ENCODE measurements around the gene RNF17.
"Not testable (repeated sequence)": the region's sequence is repeated elsewhere in the genome, so short reads cannot be mapped to it uniquely, and the experiment has no call there.

The RNF17 gene, protein sequence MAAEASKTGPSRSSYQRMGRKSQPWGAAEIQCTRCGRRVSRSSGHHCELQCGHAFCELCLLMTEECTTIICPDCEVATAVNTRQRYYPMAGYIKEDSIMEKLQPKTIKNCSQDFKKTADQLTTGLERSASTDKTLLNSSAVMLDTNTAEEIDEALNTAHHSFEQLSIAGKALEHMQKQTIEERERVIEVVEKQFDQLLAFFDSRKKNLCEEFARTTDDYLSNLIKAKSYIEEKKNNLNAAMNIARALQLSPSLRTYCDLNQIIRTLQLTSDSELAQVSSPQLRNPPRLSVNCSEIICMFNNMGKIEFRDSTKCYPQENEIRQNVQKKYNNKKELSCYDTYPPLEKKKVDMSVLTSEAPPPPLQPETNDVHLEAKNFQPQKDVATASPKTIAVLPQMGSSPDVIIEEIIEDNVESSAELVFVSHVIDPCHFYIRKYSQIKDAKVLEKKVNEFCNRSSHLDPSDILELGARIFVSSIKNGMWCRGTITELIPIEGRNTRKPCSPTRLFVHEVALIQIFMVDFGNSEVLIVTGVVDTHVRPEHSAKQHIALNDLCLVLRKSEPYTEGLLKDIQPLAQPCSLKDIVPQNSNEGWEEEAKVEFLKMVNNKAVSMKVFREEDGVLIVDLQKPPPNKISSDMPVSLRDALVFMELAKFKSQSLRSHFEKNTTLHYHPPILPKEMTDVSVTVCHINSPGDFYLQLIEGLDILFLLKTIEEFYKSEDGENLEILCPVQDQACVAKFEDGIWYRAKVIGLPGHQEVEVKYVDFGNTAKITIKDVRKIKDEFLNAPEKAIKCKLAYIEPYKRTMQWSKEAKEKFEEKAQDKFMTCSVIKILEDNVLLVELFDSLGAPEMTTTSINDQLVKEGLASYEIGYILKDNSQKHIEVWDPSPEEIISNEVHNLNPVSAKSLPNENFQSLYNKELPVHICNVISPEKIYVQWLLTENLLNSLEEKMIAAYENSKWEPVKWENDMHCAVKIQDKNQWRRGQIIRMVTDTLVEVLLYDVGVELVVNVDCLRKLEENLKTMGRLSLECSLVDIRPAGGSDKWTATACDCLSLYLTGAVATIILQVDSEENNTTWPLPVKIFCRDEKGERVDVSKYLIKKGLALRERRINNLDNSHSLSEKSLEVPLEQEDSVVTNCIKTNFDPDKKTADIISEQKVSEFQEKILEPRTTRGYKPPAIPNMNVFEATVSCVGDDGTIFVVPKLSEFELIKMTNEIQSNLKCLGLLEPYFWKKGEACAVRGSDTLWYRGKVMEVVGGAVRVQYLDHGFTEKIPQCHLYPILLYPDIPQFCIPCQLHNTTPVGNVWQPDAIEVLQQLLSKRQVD (N-terminal part only)

DNA sequence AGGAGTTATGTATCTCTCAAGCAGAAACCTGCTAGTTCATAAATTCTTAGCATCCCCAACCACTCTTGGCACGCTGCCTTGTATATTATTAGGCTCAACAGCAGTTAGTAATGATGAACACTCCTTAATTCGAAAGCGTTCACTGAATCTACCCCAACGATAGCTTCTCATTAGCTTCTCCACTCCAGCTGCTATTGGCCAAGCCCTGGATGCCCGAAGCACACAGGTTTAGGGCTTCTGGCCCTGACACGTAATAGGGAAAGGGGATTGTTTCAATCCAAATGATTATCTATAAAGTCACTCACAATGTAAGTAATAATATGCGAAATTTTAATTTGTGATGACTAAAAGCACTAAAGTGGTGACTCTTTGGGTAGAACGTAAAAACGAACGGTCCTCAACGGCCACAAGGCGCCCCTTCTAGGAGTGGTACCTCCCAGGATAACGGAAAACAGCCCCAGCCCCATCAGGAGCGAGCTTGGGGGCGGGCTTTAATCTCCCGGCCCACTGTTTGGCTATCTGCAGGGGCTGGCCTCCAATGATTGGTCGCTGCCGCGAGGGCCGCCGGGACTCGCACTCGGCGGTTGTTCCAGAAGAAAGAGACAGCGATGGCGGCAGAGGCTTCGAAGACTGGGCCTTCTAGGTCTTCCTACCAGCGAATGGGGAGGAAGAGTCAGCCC is at the start of gene RNF17:
Gene RNF17 (plus strand): TSS at position 574 of the 680 bp plus-strand sequence. CDS start 35 bp downstream, at position 609.
- no peak for DNase-seq (ENCODE audit: low spot score)

DNA sequence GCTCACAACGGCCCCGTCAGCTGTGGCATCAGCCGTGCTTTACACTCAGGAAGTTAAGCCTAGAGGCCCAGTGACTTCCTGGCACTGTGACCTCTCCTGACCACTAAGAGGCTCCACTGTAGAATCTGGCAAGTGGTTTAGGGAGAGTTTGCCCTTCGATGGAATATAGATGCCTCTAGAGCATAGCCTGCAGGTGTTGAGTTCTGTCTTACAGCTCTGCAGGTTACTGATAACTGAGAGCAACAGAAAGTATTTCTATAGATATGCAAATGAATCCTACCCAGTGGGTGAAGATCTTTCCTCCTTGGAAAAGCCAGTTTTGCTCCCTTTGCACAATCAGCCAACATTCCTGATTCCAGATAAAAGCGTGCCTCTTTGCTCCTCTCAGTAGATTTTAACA is 48.0 kb upstream of the RNF17 start:
- DNase-seq (ENCODE audit: low spot score): peak; percentile 58

DNA sequence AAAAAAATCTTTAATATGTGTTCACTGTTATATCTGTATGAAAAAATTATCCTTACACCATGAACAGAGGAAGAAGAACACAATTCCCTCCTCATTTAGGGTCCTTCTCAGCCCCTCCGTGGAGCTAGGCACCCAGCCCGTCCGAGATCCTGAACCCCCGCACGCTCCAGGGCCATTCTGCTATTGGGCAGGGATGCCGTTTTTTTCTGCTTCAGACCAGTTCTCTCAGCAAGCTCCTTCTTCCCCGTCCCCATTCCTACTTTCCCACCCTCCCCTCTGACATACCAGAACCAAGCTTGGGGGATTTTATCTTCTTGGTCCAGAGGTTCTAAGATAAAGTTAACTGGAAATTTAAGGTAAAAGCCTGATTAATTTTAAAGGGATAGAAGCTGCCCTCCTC is 47.5 kb upstream of the RNF17 start:
- DNase-seq (ENCODE audit: low spot score): peak; percentile 46

DNA sequence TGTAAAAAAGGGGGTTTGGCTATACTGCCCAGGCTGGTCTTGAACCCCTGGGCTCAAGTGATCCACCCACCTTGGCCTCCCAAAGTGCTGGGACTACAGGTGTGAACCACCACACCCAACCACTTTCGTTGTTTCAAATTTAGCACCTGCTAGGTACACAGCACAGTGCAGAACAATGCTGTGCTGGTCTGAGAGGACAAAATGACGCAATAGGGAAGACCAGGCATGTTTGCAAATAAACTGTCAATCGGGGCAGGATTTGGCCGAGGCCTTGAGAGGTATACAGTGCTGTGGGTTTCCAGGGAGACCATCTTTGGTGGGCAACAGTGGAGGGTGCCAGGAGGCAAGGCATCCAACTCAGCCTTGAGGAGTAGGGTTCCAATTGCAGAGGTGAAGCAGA is 46.8 kb upstream of the RNF17 start:
- DNase-seq (ENCODE audit: low spot score): no peak

DNA sequence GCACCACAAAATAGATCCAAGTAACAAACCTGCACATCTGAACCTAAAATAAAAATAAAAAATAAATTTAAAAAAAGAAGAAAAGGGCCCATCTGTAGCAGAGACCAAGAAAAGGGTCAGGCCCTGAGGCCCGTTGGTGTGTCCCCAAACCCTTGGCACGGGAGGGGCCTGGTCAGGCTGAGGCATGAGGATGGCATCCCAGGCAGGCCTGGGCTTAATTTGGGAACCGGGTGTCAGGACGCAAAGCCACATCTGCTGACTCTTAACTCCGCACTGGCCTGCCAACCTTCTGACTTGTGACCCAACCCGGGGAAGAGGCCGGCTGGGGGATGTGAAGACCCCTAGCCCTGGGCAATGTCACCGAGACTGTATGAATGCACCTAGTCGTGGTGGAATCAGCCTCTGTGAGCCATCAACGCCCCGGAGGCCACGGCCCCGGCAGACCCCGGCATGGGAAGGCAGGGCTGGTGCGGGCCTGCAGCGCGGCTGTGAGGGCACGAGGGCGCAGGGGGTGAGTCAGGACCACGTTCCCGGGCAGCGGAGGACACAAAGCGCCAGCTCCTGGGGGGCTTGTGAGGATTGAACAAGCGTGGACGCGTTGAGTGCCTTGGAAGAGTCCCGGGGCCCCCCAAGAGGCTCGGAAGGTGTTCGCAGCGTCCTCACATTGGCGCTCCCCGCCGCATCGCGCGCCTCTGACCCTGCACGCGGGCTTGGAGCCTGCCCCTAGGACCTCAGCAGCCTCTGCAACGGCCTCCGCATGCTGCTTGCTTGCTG is 45.6 kb upstream of the RNF17 start:
- no peak for DNase-seq (ENCODE audit: low spot score)

DNA sequence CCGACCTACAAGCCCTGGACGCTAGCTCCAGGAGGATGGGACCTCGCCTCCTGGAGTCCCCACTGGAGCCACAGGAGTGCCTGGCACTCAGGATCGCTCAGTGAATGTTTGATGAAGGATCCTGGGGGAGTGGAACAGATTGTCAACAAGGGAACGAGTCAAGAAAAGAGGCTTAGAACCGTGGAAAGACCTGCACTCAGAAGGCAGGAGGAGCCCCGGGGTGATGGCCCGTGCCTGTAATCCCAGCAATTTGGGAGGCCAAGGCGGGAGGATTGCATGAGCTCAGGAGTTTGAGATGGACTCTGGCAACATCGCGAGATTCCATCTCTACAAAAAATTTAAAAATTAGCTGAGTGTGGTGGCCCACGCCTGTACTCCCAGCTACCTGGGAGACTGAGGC is 44.8 kb upstream of the RNF17 start:
- no peak for DNase-seq (ENCODE audit: low spot score)

DNA sequence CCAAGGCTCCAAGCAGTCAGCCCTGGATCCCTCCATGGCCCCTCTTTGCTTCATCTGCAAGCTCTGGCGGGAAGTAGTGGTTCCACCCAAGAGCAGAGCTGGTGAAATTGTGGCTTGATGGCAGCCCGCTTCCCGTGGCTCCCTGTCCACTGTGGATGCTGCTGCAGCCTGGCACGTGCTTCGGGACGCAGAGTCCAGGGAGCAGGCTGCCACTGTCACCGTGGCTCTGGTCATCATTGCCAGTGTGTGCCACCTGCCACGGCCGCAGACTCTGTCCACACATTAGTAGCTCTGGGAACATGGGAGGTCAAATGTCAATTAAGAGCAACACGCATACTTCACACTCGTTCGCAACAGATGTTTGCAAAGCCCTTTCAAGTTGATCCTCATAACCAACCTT is 40.8 kb upstream of the RNF17 start:
- no peak for DNase-seq (ENCODE audit: low spot score)

DNA sequence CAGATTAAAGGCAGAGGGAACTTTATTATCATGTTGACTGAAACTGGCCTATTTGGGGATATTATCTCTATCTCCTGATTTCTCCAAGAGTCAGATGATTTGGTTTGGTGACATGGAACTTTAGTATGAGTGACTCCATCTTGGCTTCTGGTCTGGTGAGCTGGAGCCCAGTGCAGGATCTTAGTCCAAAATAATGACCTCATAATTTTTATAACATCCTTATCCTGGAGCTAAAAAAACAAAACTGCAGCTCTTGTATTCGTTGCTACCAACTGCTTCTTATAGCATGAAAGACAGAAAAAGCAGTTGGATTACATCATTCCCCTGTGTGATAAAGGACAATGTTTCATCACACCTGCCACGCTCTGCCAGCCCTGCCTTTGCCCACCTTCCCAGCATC is 39.3 kb upstream of the RNF17 start:
- DNase-seq (ENCODE audit: low spot score): no peak

DNA sequence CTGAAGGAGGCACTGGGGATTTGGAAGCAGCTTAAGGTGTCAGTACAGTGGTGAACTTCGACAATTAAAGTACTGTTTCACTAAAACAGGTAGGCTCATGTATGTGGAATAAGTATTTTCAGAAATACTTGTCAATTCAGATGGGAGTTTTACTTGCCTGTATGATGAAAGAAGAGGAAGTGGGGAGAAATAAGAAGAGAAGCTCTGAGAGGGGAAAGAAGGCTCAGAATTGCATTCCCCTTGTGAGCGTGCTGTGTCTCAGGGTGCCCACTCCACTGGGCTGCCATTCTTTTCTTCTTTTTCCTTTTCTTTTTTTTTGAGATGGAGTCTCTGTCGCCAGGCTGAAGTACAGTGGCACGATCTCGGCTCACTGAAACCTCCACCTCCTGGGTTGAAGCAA is 38.6 kb upstream of the RNF17 start:
- DNase-seq (ENCODE audit: low spot score): no peak

DNA sequence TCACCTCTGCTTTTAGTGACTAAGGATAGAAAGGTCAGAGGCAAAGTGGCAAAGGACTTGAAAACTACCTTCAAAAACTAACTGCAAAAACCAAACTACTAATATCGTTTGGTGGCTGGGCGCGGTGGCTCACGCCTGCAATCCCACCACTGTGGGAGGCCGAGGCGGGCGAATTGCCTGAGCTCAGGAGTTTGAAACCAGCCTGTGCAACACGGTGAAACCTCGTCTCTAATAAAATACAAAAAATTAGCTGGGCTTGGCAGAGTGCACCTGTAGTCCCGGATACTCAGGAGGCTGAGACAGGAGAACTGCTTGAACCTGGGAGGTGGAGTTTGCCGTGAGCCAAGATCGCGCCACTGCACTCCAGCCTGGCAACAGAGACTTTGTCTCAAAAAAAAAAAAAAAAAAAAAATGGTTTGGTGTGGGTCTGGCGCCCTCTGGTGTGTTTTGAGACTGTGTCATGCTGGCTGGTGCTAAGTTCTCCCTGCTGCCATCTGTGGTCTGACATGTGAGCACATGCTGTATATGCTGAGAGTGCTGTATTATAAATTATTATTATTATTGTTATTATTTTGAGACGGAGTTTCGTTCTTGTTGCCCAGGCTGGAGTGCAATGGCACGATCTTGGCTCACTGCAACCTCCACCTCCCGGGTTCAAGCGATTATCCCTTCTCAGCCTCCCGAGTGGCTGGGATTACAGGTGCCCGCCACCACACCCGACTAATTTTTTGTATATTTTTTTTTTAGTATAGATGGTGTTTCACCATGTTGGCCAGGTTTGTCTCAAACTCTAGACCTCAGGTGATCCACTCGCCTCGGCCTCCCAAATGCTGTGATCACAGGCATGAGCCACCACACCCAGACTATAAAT is 36.0 kb upstream of the RNF17 start:
- DNase-seq (ENCODE audit: low spot score): peak; percentile 86

DNA sequence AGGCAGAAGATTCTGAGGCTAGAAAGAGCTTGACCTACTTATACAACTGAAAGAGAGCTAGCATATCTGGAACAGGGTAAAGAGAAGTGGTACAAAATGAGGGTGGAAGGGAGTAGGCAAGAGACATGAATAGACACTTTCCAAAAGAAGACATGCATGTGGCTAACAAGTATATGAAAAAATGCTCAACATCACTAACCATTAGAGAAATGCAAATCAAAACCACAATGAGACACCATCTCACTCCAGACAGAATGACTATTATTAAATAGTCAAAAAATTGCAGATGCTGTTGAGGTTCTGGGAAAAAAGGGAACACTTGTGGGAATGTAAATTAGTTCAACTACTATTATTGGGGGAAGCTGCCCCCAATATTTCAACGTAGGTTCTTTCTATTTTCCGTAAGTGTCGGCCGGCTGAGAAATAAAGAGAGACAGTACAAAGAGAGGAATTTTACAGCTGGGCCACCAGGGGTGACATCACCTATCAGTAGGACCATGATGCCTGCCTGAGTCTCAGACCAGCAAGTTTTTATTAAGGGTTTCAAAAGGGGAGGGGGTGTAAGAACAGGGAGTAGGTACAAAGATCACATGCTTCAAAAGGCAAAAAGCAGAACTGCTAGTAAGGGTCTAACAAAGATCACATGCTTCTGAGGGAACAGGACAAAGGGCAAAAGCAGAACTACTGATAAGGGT is 32.9 kb upstream of the RNF17 start:
- not testable (repeated sequence) for DNase-seq (ENCODE audit: low spot score)

DNA sequence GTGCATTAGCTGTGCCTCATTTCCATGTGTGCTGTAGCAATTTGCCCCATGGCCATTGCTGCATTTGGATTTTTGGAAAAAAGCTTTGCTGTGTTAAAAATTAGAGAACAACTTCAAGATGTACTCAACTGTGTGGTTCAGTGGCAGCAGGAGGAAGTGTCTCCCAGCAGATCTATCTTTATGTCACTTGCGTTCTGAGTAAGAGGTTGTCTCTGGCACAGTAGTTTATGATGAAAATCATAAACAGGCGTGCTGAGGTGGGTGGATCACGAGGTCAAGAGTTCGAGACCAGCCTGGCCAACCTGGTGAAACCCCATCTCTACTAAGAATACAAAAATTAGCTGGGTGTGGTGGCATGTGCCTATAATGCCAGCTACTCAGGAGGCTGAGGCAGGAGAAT is 29.0 kb upstream of the RNF17 start:
- no peak for DNase-seq (ENCODE audit: low spot score)

DNA sequence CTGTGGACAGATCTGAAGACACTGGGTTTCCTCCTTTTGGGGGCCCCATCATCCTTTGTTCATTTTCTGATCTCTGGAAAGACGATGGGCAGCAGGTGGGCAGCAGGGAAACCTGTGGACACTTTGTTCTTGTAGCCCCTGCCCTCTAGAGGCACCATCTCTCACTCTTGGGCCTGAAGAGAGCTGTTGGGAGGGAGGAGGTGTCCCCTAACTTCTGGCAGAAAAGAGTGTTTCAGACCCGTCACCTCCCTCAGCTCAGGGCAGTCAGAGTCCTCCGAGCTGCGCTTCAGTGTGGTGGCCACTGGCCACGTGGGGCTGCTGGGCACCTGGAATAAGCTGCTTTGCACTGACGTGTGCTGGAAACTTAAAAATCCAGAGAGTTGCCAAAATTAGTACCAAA is 26.9 kb upstream of the RNF17 start:
- DNase-seq (ENCODE audit: low spot score): peak; percentile 49

DNA sequence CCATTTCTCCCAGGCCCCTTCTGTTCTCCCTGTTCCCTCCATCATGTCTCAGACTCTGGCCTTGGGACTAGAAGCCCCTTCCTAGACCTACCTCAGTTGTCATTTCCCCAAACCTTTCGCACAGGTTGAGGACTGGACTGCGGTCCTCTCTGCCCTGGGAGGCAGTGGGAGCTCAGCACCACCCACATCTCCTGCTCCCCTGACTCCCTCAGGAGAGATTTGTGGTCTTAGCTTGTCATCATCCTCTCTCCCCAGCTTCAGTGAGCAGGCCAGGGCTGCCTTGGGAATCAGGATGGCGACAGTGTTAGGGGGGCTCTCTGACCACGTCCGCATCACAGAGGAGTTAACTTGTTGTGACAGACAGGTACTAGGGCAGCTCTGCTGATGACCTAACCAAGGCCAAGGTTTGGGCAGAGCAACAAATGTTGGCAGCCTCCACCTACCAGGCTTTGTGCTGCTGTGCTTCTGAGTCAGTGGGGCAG is 25.6 kb upstream of the RNF17 start:
- no peak for DNase-seq (ENCODE audit: low spot score)

DNA sequence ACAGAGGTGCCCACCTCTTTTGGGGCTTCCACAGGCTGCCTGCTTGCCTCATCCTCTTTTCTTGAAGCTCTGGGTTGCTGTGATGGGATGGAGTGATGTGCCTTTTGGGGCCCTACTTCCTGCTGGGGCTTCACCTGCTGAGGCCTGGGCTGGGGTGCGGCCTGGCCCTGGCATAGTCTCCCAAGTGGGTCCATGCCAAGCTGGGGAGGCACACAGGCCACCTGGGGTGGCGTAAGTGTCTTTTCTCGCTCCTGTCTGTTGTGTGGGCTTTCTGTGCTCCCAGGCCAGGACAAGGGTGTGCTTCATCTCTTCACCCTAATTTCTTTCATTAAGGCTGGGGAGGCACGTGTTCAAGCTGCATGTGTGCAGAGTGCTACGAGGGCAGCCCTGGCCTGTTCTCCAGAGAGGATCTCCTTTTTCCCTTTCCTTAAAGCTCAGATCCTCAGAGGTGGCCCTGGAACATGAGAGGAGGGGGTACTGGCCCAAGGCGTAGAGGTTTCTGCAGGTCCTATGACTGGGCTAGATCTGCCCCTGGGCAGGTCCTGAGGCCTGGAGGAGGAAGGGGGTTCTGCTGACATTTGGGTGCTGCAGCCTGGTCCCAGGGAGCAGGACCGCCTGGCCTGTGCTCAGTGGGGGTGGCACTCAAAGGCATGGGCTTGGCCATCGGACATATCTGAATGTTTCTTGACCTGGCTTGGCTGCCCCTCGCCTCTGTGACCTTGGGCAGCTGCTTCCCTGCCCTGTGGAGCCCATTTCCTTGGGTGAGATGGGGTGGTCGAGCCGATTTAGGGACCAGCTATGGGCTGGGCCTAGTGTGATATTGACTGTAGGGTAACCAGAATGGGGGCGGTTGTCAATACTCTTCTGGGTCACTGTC is 23.7 kb upstream of the RNF17 start:
- no peak for DNase-seq (ENCODE audit: low spot score)

DNA sequence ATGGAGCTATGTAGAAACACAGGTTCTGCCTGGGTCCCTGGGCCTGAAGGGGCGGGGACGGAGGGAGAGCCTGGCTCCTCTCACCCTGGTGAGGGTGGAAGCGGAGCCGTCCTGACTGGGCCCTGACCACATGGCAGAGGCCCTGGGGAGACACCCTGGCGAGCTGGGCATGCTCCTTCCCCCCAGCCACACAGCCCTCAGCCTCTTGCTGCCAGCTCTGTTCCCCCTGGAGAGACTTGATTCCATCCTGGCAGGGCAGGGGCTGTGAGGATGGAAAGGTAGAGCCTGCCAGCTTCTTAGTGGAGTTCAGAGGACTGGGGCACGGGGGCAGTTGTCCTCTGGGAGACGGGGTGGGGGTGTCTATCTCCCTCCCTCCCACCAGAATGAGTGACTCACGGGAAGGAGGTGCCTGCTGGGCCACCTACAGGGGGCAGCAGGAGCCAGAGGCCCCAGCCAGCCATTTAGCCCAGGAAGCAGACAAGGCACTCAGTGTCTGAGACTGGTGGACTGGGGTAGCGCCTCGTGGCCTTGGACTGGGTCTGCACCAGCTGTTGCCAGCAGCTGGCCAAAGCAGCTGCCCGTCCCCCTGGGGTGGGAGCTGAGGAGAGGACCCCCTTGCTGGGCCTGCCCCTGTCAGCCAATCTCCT is 22.8 kb upstream of the RNF17 start:
- DNase-seq (ENCODE audit: low spot score): peak; percentile 37

DNA sequence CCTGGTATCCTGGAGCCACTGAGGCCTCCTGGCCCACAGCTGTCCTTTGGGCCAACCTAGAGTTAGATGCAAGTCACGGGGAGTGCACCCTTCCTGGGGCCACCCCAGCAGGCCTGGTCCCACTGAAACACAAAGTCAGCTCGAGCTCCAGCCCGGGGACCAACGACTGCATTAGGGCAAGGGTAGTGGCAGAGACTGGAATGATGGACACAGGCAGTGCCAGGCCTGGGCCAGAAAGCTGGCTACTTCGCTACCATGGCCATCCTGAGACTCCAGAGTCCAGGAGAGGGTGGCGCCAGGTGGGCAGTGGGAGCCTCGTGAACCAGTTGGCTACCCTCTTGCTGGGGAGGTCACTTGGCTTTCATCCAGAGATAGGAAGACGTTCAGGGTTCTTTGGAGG is 22.2 kb upstream of the RNF17 start:
- DNase-seq (ENCODE audit: low spot score): no peak

DNA sequence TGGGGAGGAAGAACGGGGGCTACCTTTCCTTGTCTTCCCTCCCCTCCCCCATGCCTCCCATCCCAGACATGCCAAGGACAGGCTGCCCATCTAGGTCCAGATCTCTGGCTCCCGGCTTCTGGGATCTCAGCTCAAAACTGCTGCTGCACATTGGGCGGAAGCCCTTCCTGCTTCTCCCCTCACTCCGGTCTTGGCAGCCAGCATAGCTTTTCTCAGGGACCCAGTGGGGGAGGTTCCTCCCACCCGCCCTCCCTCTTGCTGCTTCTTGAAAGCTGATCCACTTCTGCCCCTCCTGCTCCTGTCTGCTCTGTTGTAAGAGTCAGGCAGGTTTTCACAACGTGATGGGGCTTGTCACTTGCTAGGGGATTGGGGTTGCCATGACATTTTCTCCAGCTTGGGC is 21.7 kb upstream of the RNF17 start:
- peak; percentile 52 for DNase-seq (ENCODE audit: low spot score)

Data from iPS-NIHi11 (cell line).